ENCODE results near the gene BLID.

The BLID gene

DNA sequence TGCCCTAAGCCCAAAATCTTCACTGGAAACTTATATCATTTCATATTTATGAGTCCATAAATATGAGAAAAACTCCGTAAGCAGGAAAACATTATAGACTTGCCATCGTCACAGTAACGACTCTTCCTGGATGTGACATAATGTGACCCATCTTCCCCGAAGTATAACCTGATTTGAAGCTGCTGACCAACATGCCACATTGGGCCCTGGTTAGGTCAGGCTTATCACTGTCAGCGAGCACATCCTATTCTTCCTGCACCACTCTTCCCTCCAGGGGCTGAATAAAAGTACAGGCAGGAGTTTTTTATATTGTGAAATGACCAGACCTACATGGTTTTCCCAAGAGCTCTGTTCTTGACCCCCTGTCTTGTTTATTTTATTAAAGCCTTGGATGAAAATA is 12.1 kb upstream of the BLID start:
- no peak overlapping the region for H3K27ac ChIP-seq (ENCODE audit: low read depth, low read length)

GRCh38 chr11:122127020-122127419 is 11.0 kb upstream of the BLID start:
- H3F3A ChIP-seq (ENCODE audit: insufficient read depth), result no peaks in the 10 kb centered on the region
- H3K36me3 ChIP-seq (ENCODE audit: low read length), result no peaks in the 10 kb centered on the region
- no peak overlapping the region for H3K4me3 ChIP-seq (ENCODE audit: insufficient read depth, low read length, poor library complexity, severe bottlenecking)
- no peaks in the 10 kb centered on the region for H4K20me1 ChIP-seq (ENCODE audit: low read depth, low read length)
- H3K27me3 ChIP-seq (ENCODE audit: low read length), result no peaks in the 10 kb centered on the region
- H3K27ac ChIP-seq (ENCODE audit: low read depth, low read length), result no peak overlapping the region
- no peak overlapping the region for H3K9ac ChIP-seq (ENCODE audit: low read length)
- H3K9me2 ChIP-seq (replicated peaks; ENCODE audit: insufficient read depth, low read length), result no peaks in the 10 kb centered on the region
- no peak for TF ChIP-seq EZH2phosphoT487 (conservative IDR thresholded peaks at IDR 0.05; ENCODE audit: low read length)
- TF ChIP-seq, protein P1, sequence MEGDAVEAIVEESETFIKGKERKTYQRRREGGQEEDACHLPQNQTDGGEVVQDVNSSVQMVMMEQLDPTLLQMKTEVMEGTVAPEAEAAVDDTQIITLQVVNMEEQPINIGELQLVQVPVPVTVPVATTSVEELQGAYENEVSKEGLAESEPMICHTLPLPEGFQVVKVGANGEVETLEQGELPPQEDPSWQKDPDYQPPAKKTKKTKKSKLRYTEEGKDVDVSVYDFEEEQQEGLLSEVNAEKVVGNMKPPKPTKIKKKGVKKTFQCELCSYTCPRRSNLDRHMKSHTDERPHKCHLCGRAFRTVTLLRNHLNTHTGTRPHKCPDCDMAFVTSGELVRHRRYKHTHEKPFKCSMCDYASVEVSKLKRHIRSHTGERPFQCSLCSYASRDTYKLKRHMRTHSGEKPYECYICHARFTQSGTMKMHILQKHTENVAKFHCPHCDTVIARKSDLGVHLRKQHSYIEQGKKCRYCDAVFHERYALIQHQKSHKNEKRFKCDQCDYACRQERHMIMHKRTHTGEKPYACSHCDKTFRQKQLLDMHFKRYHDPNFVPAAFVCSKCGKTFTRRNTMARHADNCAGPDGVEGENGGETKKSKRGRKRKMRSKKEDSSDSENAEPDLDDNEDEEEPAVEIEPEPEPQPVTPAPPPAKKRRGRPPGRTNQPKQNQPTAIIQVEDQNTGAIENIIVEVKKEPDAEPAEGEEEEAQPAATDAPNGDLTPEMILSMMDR (IDR thresholded peaks at IDR 0.05; ENCODE audit: insufficient read depth, low read length, poor library complexity, severe bottlenecking), result no peak
- no peaks in the 10 kb centered on the region for H3K79me2 ChIP-seq (ENCODE audit: insufficient read depth, low read length)
- H3K9me3 ChIP-seq (ENCODE audit: insufficient read depth, low read length), result no peaks in the 10 kb centered on the region
- no peak overlapping the region for H2AFZ ChIP-seq (ENCODE audit: low read depth, low read length, severe bottlenecking)
- H3K4me2 ChIP-seq (ENCODE audit: low read depth, low read length, poor library complexity, severe bottlenecking), result no peak overlapping the region

More for the DNA sequence above, 12.1 kb upstream of the BLID start:
- H3K27me3 ChIP-seq (ENCODE audit: low read length), result no peaks in the 10 kb centered on the region
- no peak overlapping the region for H3K9ac ChIP-seq (ENCODE audit: low read length)
- no peaks in the 10 kb centered on the region for H3F3A ChIP-seq (ENCODE audit: insufficient read depth)
- no peaks in the 10 kb centered on the region for H3K79me2 ChIP-seq (ENCODE audit: insufficient read depth, low read length)
- H3K9me2 ChIP-seq (replicated peaks; ENCODE audit: insufficient read depth, low read length), result no peaks in the 10 kb centered on the region
- H3K9me3 ChIP-seq (ENCODE audit: insufficient read depth, low read length), result no peaks in the 10 kb centered on the region
- no peak overlapping the region for H3K4me2 ChIP-seq (ENCODE audit: low read depth, low read length, poor library complexity, severe bottlenecking)
- H4K20me1 ChIP-seq (ENCODE audit: low read depth, low read length), result no peaks in the 10 kb centered on the region
- H2AFZ ChIP-seq (ENCODE audit: low read depth, low read length, severe bottlenecking), result no peak overlapping the region
- no peak overlapping the region for H3K4me3 ChIP-seq (ENCODE audit: insufficient read depth, low read length, poor library complexity, severe bottlenecking)
- no peaks in the 10 kb centered on the region for H3K36me3 ChIP-seq (ENCODE audit: low read length)
- TF ChIP-seq EZH2phosphoT487 (conservative IDR thresholded peaks at IDR 0.05; ENCODE audit: low read length), result no peak
- TF ChIP-seq, protein P1 (IDR thresholded peaks at IDR 0.05; ENCODE audit: insufficient read depth, low read length, poor library complexity, severe bottlenecking), result no peak

GRCh38 chr11:122126024-122126688 is 10.1 kb upstream of the BLID start:
- H4K20me1 ChIP-seq (ENCODE audit: low read depth, low read length), result no peaks in the 10 kb centered on the region
- H3K9ac ChIP-seq (ENCODE audit: low read length), result no peak overlapping the region
- no peaks in the 10 kb centered on the region for H3K27me3 ChIP-seq (ENCODE audit: low read length)
- no peaks in the 10 kb centered on the region for H3F3A ChIP-seq (ENCODE audit: insufficient read depth)
- H3K9me2 ChIP-seq (replicated peaks; ENCODE audit: insufficient read depth, low read length), result no peaks in the 10 kb centered on the region
- H3K4me2 ChIP-seq (ENCODE audit: low read depth, low read length, poor library complexity, severe bottlenecking), result no peak overlapping the region
- TF ChIP-seq, protein P1 (IDR thresholded peaks at IDR 0.05; ENCODE audit: insufficient read depth, low read length, poor library complexity, severe bottlenecking), result no peak
- no peak for TF ChIP-seq EZH2phosphoT487 (conservative IDR thresholded peaks at IDR 0.05; ENCODE audit: low read length)
- no peaks in the 10 kb centered on the region for H3K79me2 ChIP-seq (ENCODE audit: insufficient read depth, low read length)
- H2AFZ ChIP-seq (ENCODE audit: low read depth, low read length, severe bottlenecking), result no peak overlapping the region
- H3K27ac ChIP-seq (ENCODE audit: low read depth, low read length), result no peak overlapping the region
- H3K4me3 ChIP-seq (ENCODE audit: insufficient read depth, low read length, poor library complexity, severe bottlenecking), result no peak overlapping the region
- no peaks in the 10 kb centered on the region for H3K9me3 ChIP-seq (ENCODE audit: insufficient read depth, low read length)
- no peaks in the 10 kb centered on the region for H3K36me3 ChIP-seq (ENCODE audit: low read length)
